ENCODE data around the gene RPS19BP1.

GRCh38 chr22:39576027-39576426, 43.5 kb upstream of the RPS19BP1 start:
- no peak for TF ChIP-seq CREB1 (IDR thresholded peaks at IDR 0.05; ENCODE audit: low read depth)
- TF ChIP-seq EP300 (IDR thresholded peaks at IDR 0.05; ENCODE audit: borderline replicate concordance): no peak
- no peak for TF ChIP-seq RAD21 (IDR thresholded peaks at IDR 0.05; ENCODE audit: low read depth)
- TF ChIP-seq MAX (IDR thresholded peaks at IDR 0.05): no peak
- TF ChIP-seq YY1 (IDR thresholded peaks at IDR 0.05; ENCODE audit: low read depth): no peak
- no peak for TF ChIP-seq EGR1 (IDR thresholded peaks at IDR 0.05)
- TF ChIP-seq TAF1 (IDR thresholded peaks at IDR 0.05; ENCODE audit: low read depth): no peak
- TF ChIP-seq FOXM1 (IDR thresholded peaks at IDR 0.05; ENCODE audit: borderline replicate concordance, low read depth): no peak
- TF ChIP-seq NFIC (IDR thresholded peaks at IDR 0.05): no peak
- no peak for TF ChIP-seq CEBPB (IDR thresholded peaks at IDR 0.05)
